PC-3 (cell line): ENCODE data around the gene GOLGB1.

Source experiments
- EZH2 ChIP-seq: fragments of 300-600 bp; sonication (generic); IDR thresholded peaks from one replicate; pipeline ENCODE4 v1.6.1; 2017; ENCODE audit warnings: antibody characterized with exemption, mild to moderate bottlenecking, low read length; ENCODE audit not compliant: unreplicated experiment
- EZH2phosphoT487 ChIP-seq: fragments of 300-600 bp; sonication (generic); IDR thresholded peaks from 2 replicates; pipeline ENCODE4 v1.6.1; 2018; ENCODE audit warnings: mild to moderate bottlenecking, antibody characterized with exemption, low read length, borderline replicate concordance
- TF ChIP-seq, protein P1 (sequence below): fragments of 300-600 bp; sonication (generic); conservative IDR thresholded peaks from 2 replicates; pipeline ENCODE4 v1.5.1; 2017; ENCODE audit warnings: antibody characterized with exemption, low read depth, mild to moderate bottlenecking, low read length

DNA sequence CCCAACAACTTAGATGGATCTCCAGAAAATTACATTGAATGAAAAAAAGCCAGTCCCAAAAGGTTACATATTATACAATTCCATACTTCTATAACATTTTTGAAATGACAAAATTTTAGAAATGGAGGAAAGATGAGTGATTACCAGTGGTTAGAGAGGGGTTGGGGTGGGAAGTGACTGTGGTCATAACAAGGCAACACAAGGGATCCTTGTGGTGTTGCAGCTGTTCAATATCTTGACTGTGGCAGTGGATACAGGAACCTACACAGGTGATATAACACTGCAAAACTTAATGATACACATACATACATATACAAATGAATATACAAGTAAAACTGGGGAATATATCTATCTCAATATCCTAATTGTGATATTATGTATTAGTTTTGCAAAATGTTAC lies 9.6 kb downstream of the GOLGB1 start:
- TF ChIP-seq, protein P1, sequence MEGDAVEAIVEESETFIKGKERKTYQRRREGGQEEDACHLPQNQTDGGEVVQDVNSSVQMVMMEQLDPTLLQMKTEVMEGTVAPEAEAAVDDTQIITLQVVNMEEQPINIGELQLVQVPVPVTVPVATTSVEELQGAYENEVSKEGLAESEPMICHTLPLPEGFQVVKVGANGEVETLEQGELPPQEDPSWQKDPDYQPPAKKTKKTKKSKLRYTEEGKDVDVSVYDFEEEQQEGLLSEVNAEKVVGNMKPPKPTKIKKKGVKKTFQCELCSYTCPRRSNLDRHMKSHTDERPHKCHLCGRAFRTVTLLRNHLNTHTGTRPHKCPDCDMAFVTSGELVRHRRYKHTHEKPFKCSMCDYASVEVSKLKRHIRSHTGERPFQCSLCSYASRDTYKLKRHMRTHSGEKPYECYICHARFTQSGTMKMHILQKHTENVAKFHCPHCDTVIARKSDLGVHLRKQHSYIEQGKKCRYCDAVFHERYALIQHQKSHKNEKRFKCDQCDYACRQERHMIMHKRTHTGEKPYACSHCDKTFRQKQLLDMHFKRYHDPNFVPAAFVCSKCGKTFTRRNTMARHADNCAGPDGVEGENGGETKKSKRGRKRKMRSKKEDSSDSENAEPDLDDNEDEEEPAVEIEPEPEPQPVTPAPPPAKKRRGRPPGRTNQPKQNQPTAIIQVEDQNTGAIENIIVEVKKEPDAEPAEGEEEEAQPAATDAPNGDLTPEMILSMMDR = no peak
- TF ChIP-seq EZH2phosphoT487 (no peak), EZH2 (no peak)
